GM12864 (cell line): Measurements from ENCODE around the gene IL31.

Source experiments
- DNase-seq: peaks from one replicate; pipeline ENCODE4 v3.0.0-alpha.2; 2011; ENCODE audit warnings: low read depth
- H3K4me3 ChIP-seq: 2 replicates; pipeline ENCODE4 v1.5.1; 2011; ENCODE audit warnings: mild to moderate bottlenecking, low read depth, low read length, control low read depth
- TF ChIP-seq, protein P1 (sequence below): IDR thresholded peaks from 2 replicates; pipeline ENCODE4 v1.5.1; 2011; ENCODE audit warnings: low read depth, mild to moderate bottlenecking, moderate library complexity, low read length, control low read depth, inconsistent platforms; ENCODE audit errors: missing control alignments

The IL31 gene

DNA sequence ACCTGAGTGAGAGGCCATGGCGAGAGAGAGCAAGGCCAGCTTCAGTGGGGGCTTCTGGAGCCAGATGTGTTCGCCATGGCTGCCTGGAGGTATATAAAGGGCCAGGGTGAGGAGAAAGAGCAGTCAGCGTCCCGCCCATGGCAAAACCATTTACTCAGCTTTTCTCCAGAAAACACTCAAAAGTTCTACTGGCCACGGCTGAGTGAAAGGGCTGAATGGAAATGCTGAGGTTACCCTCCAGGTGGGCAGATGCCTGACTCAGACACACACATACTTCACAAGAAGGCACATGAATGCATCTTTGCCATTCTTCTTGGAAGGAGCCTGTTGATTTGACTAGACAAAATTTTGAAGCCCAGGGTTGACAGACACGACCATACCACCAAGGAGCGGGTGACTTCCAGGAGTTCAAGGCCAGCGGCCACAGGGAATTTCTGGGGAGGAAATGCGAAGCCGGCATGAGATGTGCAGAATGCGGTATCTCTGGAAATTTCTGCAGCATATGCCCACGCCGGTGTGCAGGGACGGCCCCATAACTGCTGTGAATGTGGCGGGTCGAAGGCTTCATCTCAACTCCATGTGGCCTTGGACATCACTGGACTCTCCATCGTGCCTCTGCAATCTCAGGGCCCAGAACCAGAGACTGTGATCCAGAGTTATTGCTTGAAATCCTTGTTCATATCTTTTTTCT is at the start of gene IL31:
Gene IL31, minus strand, starts transcription at position 67 of the 691 bp plus-strand sequence. Its CDS starts 49 bp downstream, at position 18.
- no peak for DNase-seq
- H3K4me3 ChIP-seq: no peak within 1 kb of the TSS
- TF ChIP-seq, protein P1, sequence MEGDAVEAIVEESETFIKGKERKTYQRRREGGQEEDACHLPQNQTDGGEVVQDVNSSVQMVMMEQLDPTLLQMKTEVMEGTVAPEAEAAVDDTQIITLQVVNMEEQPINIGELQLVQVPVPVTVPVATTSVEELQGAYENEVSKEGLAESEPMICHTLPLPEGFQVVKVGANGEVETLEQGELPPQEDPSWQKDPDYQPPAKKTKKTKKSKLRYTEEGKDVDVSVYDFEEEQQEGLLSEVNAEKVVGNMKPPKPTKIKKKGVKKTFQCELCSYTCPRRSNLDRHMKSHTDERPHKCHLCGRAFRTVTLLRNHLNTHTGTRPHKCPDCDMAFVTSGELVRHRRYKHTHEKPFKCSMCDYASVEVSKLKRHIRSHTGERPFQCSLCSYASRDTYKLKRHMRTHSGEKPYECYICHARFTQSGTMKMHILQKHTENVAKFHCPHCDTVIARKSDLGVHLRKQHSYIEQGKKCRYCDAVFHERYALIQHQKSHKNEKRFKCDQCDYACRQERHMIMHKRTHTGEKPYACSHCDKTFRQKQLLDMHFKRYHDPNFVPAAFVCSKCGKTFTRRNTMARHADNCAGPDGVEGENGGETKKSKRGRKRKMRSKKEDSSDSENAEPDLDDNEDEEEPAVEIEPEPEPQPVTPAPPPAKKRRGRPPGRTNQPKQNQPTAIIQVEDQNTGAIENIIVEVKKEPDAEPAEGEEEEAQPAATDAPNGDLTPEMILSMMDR: no peak

DNA sequence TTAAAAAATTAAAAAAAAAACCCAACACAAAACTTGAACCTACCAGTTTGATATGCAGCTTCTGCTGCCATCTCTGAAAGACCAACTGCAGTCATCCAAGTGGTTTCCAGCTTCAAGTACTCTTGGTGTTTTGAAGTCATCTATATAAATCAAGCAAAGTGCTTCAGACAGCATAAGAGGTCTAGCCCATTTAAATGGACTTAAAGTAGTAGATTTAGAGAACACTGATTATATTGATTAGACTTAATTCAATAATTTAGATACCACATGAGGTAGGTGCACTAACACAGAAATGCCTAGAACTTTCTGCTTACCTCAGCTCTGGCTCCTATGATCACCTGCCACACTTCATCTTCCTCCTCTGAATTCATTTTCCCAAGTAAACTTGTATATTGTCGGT is 42.4 kb upstream of the IL31 start:
- TF ChIP-seq, protein P1: no peak
- no peak for DNase-seq
- H3K4me3 ChIP-seq: no peak overlapping the region

DNA sequence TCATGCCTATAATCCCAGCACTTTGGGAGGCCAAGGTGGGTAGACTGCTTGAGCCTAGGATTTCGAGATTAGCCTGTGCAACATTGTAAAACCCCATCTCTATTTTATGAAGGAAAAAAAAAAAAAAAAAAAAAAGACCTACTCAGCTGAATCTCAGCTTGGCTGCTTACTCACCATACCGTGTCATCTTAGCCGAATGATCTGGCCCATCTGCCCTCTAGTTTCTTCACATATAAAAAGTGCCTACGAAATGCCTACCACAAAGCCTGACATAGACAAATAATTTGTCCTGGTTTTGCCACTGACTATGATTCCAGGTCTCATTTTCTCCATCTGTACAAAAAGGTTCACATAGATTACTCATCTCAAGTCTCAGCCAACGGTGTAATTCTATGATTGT is 41.8 kb upstream of the IL31 start:
- no peak overlapping the region for H3K4me3 ChIP-seq
- TF ChIP-seq, protein P1: no peak
- DNase-seq: no peak

DNA sequence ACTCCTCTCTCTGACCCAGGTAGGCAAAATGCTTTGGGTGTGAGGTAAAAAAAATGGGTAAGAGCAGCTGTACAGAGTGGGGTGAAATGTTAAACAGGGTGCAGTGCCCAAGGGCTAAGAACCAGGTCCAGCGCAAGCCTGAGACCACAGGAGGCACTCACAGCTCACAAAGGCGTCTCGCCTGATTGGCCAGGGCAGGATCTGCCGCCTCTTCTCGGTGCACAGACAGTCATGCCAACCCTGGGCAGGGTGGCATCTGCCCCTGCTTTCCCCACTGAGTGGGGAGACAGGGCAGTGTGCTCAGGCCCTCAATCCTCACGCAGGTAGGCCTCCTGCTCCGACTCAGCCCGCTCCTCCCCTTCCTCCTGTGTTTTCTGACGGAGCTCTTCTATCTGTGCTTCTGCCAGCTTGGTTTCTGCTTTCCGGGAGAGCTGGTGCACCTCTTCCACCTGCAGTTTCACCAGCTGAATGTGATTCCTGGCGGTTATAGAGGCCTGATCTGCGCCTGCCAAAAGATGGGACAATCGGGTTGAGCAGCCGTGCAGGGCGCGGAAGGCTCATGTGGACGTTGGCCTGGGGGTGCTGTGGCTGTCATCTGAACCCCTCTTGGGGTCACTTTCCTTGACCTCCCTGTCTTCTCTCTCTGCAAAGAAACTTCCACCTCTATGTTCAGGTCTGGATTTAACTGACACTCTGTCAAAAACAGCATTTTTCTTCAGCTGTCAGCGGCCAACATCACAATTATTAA is 34.2 kb upstream of the IL31 start:
- TF ChIP-seq, protein P1: no peak
- H3K4me3 ChIP-seq: no peak overlapping the region
- no peak for DNase-seq

DNA sequence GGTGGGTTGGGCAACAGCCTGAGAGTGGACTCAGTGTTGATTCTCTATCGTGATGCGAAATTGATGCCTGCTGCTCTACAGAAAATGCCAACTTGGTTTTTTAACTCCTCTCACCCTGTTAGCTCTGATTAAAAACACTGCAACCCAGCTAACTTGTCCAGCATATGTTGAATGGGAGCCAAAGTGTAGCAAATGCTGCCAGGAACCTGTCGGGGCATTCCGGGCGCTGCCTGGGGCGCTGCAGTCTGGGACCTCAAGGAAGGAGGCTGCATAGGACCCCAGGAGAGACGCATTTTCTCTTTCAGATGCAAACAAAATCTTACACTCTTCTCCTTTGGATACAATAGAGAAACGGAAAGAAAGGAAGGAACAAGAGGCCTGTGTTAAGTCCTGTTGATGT is 33.4 kb upstream of the IL31 start:
- H3K4me3 ChIP-seq: no peak overlapping the region
- TF ChIP-seq, protein P1: no peak
- no peak for DNase-seq

DNA sequence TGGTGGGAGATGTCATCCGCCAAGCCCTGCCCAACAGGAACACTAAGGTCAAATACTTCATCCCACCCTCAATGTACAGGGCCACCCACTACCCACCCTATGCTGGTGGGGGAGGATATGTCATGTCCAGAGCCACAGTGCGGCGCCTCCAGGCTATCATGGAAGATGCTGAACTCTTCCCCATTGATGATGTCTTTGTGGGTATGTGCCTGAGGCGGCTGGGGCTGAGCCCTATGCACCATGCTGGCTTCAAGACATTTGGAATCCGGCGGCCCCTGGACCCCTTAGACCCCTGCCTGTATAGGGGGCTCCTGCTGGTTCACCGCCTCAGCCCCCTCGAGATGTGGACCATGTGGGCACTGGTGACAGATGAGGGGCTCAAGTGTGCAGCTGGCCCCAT is 33.0 kb upstream of the IL31 start:
- DNase-seq: no peak
- H3K4me3 ChIP-seq: no peak overlapping the region
- TF ChIP-seq, protein P1: no peak
